ENCODE data around the gene SREK1. TPM values are rescaled to one million over a fixed set of nuclear protein-coding genes. Genes with fewer than 3 reads are reported as not detected.

Gene SREK1
- total and polyA plus RNA-seq, 2 of the 8 experiments (the other 6 are each of a cell fraction or from before 2014, with no cell fraction given) = 10.6 to 40.4 TPM

DNA sequence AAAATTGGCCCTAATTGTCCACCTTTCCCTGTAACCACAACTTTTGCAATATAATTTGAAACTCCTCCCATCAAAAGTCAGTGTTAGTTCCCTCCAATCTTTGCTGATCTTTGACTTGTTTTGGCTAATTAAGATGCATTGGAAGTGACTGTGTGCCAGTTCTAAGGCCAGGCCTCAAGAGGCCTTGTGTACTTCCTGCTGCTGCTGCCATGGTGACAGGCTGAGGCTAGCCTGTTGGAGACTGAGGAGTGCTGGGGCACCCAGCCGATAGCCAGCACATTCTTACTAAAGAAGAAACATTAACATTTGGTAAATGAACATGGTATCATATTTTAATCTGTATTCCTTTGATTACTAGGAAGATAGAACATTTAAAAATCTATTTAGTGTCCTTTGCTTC lies 86.5 kb downstream of the SREK1 start:
- Histone ChIP-seq H3K23me2 (ENCODE audit: low read depth, low read length) (no peaks in the 10 kb centered on the region), H2BK120ac (replicated peaks; ENCODE audit: low read depth, low read length) (no peak overlapping the region), H2BK12ac (ENCODE audit: low read depth, low read length) (no peak overlapping the region), H3K79me2 (ENCODE audit: control insufficient read depth in 1 of 2, insufficient read depth in 2 of 2, low read length in 2 of 2) (no peaks in the 10 kb centered on the region), H3K79me1 (ENCODE audit: low read depth, low read length) (no peaks in the 10 kb centered on the region), H4K91ac (replicated peaks; ENCODE audit: insufficient read length, low read length) (no peak overlapping the region), H3K4me2 (ENCODE audit: insufficient read depth in 1 of 2, low read depth in 2 of 2, low read length in 2 of 2) (no peak overlapping the region), H2BK15ac (ENCODE audit: low read length) (no peak overlapping the region), H3K56ac (replicated peaks; ENCODE audit: insufficient read length, low read depth, low read length) (no peak overlapping the region), H3K27ac (ENCODE audit: low read depth, low read length) (no peak overlapping the region), H2BK20ac (ENCODE audit: low read length) (no peak overlapping the region), H4K5ac (ENCODE audit: insufficient read length, low read depth, low read length) (no peak overlapping the region), H3K18ac (ENCODE audit: extremely low read depth, low read length) (no peak overlapping the region), H2AFZ (ENCODE audit: low read length) (no peak overlapping the region), H4K20me1 (replicated peaks in 1 of 2; ENCODE audit: control insufficient read depth in 1 of 2, insufficient read depth in 2 of 2, low read length in 2 of 2) (no peaks in the 10 kb centered on the region), H3K9ac (replicated peaks in 1 of 4; ENCODE audit: extremely low read depth in 1 of 4, low read depth in 3 of 4, low read length in 3 of 4) (no peak overlapping the region), H3K4me3 (ENCODE audit: extremely low read depth in 1 of 4, insufficient read depth in 2 of 4, low read depth in 3 of 4, low read length in 4 of 4) (no peak overlapping the region), H3K4ac (replicated peaks; ENCODE audit: insufficient read length, low read depth, low read length) (no peak overlapping the region), H3K36me3 (ENCODE audit: control insufficient read depth in 2 of 4, insufficient read depth in 4 of 4, low read length in 3 of 4) (no peaks in the 10 kb centered on the region), H3K9me3 (ENCODE audit: insufficient read depth in 2 of 2, low read depth in 1 of 2, low read length in 1 of 2) (no peaks in the 10 kb centered on the region), H3K14ac (ENCODE audit: insufficient read length) (no peak overlapping the region), H3K4me1 (replicated peaks in 1 of 4; ENCODE audit: control insufficient read depth in 3 of 4, insufficient read depth in 4 of 4, low read length in 3 of 4) (peaks cover 3 to 9% (median 6%) of the 10 kb centered on the region in 4 experiments; a peak in 6 of 7 replicates), H4K8ac (ENCODE audit: extremely low read depth, insufficient read depth, low read length) (no peak overlapping the region), H2AK5ac (ENCODE audit: low read depth, low read length) (no peak overlapping the region), H2BK5ac (ENCODE audit: low read depth, low read length) (no peak overlapping the region), H3K27me3 (replicated peaks in 1 of 4; ENCODE audit: control insufficient read depth in 3 of 4, extremely low read depth in 1 of 4, insufficient read depth in 3 of 4, low read length in 3 of 4) (no peaks in the 10 kb centered on the region), H3K23ac (ENCODE audit: insufficient read length) (no peak overlapping the region)
- CTCF ChIA-PET (ENCODE audit: partially characterized antibody) = interaction anchor here (0.6 to 2.2 kb wide), 5 partner anchors 26 to 536 kb away, joined by 3 to 7 read pairs (median 4); no protein-coding TSS in a partner anchor
- no peak for DNase-seq (ENCODE audit: low read depth in 1 of 2, low spot score in 2 of 2)
- TF ChIP-seq POLR2A (IDR thresholded peaks at IDR 0.05; ENCODE audit: control extremely low read depth in 1 of 2, low read depth in 2 of 2, low read length in 2 of 2) (no peak), ASH2L (IDR thresholded peaks at IDR 0.05; ENCODE audit: low read length) (no peak), NANOG (IDR thresholded peaks at IDR 0.05; ENCODE audit: insufficient read depth, low read depth, low read length, poor library complexity, severe bottlenecking) (no peak), TAF7 (optimal IDR thresholded peaks at IDR 0.05; ENCODE audit: borderline replicate concordance, low read depth, low read length) (no peak), EGR1 (IDR thresholded peaks at IDR 0.05; ENCODE audit: borderline replicate concordance, low read depth, low read length) (no peak), EP300 (IDR thresholded peaks at IDR 0.05; ENCODE audit: borderline replicate concordance in 1 of 2, low read depth in 2 of 2, low read length in 2 of 2) (no peak), GTF2F1 (IDR thresholded peaks at IDR 0.05; ENCODE audit: borderline replicate concordance, low read depth, low read length) (no peak), KDM4A (IDR thresholded peaks at IDR 0.05; ENCODE audit: low read depth, low read length, severe bottlenecking) (no peak), SUZ12 (IDR thresholded peaks at IDR 0.05; ENCODE audit: low read length) (no peak), TAF1 (IDR thresholded peaks at IDR 0.05; ENCODE audit: low read depth, low read length) (no peak)
- POLR2A ChIA-PET (ENCODE audit: partially characterized antibody) = no interaction called here
- peak; percentile 82 for FAIRE-seq
- 80% methylated on average over 1 of the region's 1 CpG; no CpG with 5 or more reads in 1 of the 2 experiments for WGBS, 2 experiments (ENCODE audit: extremely low coverage in 1 of 2, insufficient coverage in 1 of 2, insufficient read length in 1 of 2, insufficient replicate concordance in 2 of 2, low coverage in 1 of 2, low lambda C conversion rate in 2 of 2, missing lambda C conversion rate in 1 of 2)
